Measurements from ENCODE around the gene SOAT2.
A peak's percentile ranks its signal among the peaks of the same experiment; 100 is the strongest.
"Not testable (repeated sequence)": the region's sequence is repeated elsewhere in the genome, so short reads cannot be mapped to it uniquely, and the experiment has no call there.

Gene SOAT2

GRCh38 chr12:53159195-53159839 is 56.0 kb downstream of the SOAT2 start:
- TF ChIP-seq, protein P1, sequence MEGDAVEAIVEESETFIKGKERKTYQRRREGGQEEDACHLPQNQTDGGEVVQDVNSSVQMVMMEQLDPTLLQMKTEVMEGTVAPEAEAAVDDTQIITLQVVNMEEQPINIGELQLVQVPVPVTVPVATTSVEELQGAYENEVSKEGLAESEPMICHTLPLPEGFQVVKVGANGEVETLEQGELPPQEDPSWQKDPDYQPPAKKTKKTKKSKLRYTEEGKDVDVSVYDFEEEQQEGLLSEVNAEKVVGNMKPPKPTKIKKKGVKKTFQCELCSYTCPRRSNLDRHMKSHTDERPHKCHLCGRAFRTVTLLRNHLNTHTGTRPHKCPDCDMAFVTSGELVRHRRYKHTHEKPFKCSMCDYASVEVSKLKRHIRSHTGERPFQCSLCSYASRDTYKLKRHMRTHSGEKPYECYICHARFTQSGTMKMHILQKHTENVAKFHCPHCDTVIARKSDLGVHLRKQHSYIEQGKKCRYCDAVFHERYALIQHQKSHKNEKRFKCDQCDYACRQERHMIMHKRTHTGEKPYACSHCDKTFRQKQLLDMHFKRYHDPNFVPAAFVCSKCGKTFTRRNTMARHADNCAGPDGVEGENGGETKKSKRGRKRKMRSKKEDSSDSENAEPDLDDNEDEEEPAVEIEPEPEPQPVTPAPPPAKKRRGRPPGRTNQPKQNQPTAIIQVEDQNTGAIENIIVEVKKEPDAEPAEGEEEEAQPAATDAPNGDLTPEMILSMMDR (IDR thresholded peaks at IDR 0.05; ENCODE audit: low read length, missing control alignments), result no peak
- peak; percentile 83 for DNase-seq (ENCODE audit: low read depth)
- H3K4me3 ChIP-seq (replicated peaks; ENCODE audit: low read depth, low read length), result no peak overlapping the region

DNA sequence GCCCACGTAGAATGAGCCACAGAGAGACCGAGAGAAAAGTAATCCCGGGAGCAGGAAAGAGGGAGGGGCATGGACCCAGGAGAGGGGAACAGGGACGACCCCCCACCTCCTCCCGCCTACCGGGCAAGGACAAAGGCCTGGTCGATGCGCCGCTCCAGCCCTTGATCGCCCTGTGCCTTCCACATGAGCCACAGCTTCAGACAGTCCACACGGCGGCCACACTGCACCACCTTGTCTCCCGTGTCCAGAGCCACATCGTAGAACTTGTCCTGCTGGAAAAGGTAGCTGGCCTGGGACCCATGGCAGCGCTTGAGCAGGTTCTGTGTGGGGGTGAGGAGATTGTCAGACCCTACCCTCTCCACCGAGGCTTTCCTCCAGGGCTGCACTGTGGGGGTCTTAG is 56.7 kb downstream of the SOAT2 start:
- no peak overlapping the region for H3K4me3 ChIP-seq (replicated peaks; ENCODE audit: low read depth, low read length)
- DNase-seq (ENCODE audit: low read depth), result no peak
- TF ChIP-seq, protein P1 (IDR thresholded peaks at IDR 0.05; ENCODE audit: low read length, missing control alignments), result no peak

GRCh38 chr12:53160673-53161072 is 57.4 kb downstream of the SOAT2 start:
- no peak for DNase-seq (ENCODE audit: low read depth)
- no peak overlapping the region for H3K4me3 ChIP-seq (replicated peaks; ENCODE audit: low read depth, low read length)
- TF ChIP-seq, protein P1 (IDR thresholded peaks at IDR 0.05; ENCODE audit: low read length, missing control alignments), result no peak

GRCh38 chr12:53161119-53161911 is 58.0 kb downstream of the SOAT2 start:
- no peak overlapping the region for H3K4me3 ChIP-seq (replicated peaks; ENCODE audit: low read depth, low read length)
- TF ChIP-seq, protein P1 (IDR thresholded peaks at IDR 0.05; ENCODE audit: low read length, missing control alignments), result no peak
- DNase-seq (ENCODE audit: low read depth), result no peak

DNA sequence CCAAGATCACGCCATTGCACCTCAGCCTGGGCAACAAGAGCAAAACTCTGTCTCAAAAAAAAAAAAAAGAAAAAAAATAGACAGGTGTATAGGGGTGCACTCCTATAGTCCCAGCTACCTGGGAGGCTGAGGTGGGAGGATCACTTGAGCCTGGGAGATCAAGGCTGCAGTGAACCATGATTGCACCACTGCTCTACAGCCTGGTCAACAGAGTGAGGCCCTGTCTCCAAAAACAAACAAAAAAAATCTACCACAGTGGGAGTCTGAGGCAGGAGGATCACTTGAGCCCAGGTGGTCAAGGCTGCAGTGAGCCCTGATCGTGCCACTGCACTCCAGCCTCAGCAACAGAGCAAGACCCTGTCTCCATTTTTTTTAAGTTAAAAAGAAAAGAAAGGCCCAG is 59.7 kb downstream of the SOAT2 start:
- not testable (repeated sequence) for DNase-seq (ENCODE audit: low read depth); H3K4me3 ChIP-seq (replicated peaks; ENCODE audit: low read depth, low read length)

- H3K4me3 ChIP-seq (replicated peaks; ENCODE audit: low read depth, low read length), result no peak overlapping the region
- TF ChIP-seq, protein P1 (IDR thresholded peaks at IDR 0.05; ENCODE audit: low read length, missing control alignments), result no peak
- no peak for DNase-seq (ENCODE audit: low read depth)
Observed at GRCh38 chr12:53166837-53167236, 63.6 kb downstream of the SOAT2 start.

- TF ChIP-seq, protein P1 (IDR thresholded peaks at IDR 0.05; ENCODE audit: low read length, missing control alignments), result no peak
- no peak overlapping the region for H3K4me3 ChIP-seq (replicated peaks; ENCODE audit: low read depth, low read length)
- no peak for DNase-seq (ENCODE audit: low read depth)
Observed at GRCh38 chr12:53169644-53170043, 66.4 kb downstream of the SOAT2 start.
